Activated naive CD4-positive, alpha-beta T cell treated with anti-CD3 and anti-CD28 coated beads for 36 hours (primary cell): Measurements from ENCODE around the gene RNF11. TPM values are rescaled to one million over a fixed set of nuclear protein-coding genes. Genes with fewer than 3 reads are reported as not detected.
"Not testable (repeated sequence)": the region's sequence is repeated elsewhere in the genome, so short reads cannot be mapped to it uniquely, and the experiment has no call there.

Source experiments
- CTCF ChIA-PET: fragments of 350-600 bp; sonication (Branson Sonifier 250); formaldehyde crosslinking; loops from one replicate; lab custom pipeline; 2021; ENCODE audit warnings: antibody characterized with exemption; lab: Charles Lee
- DNase-seq: peaks from one replicate; pipeline ENCODE4 v3.0.0-alpha.2; 2020
- H3K27ac Mint-ChIP-seq: one replicate; pipeline ENCODE4 v1.8.0; 2021; ENCODE audit warnings: mild to moderate bottlenecking, mixed read lengths
- H3K27me3 Mint-ChIP-seq: one replicate; pipeline ENCODE4 v1.8.0; 2021; ENCODE audit warnings: low read depth, mixed read lengths
- H3K36me3 Mint-ChIP-seq: one replicate; pipeline ENCODE4 v1.8.0; 2021; ENCODE audit warnings: low read depth, mixed read lengths
- H3K4me1 Mint-ChIP-seq: one replicate; pipeline ENCODE4 v1.8.0; 2021; ENCODE audit warnings: low read depth, mixed read lengths
- H3K4me3 Mint-ChIP-seq: one replicate; pipeline ENCODE4 v1.8.0; 2021; ENCODE audit warnings: mild to moderate bottlenecking, moderate library complexity, mixed read lengths
- H3K9me3 Mint-ChIP-seq: one replicate; pipeline ENCODE4 v1.8.0; 2021; ENCODE audit warnings: mixed read lengths
- intact Hi-C: fragments of 100-400 bp; cut with micrococcal nuclease; formaldehyde crosslinking; loops from one replicate; pipeline ENCODE4 v1.15.1; 2023
- total RNA-seq, 2 experiments: library from RNA; stranded (reverse); gene quantifications; one replicate each; pipeline ENCODE4 v1.2.3, GENCODE V29; 2021

RNF11 gene
- total RNA-seq, 2 experiments from 2014 or later = 14.9 to 17.7 TPM

- intact Hi-C loops = no loop called here
- H3K27me3 Mint-ChIP-seq = no peaks in the 10 kb centered on the region
- CTCF ChIA-PET = interaction anchor here (0.5 to 3.2 kb wide), 2 partner anchors 24 to 531 kb away, joined by 3 to 23 read pairs; no protein-coding TSS in a partner anchor
- no peaks in the 10 kb centered on the region for H3K9me3 Mint-ChIP-seq
- no peak overlapping the region for H3K4me3 Mint-ChIP-seq
- peaks cover 14% of the 10 kb centered on the region for H3K4me1 Mint-ChIP-seq
- H3K36me3 Mint-ChIP-seq = no peaks in the 10 kb centered on the region
- no peak overlapping the region for H3K27ac Mint-ChIP-seq
- no peak for DNase-seq
Measured at GRCh38 chr1:51214615-51215131, 21.4 kb upstream of the RNF11 start.

GRCh38 chr1:51215169-51215568, 20.9 kb upstream of the RNF11 start:
- CTCF ChIA-PET = interaction anchor here (1.2 to 3.2 kb wide), 2 partner anchors 22 to 25 kb away, joined by 3 to 23 read pairs; no protein-coding TSS in a partner anchor
- Mint-ChIP-seq H3K27me3 (no peaks in the 10 kb centered on the region), H3K4me3 (no peak overlapping the region), H3K27ac (no peak overlapping the region), H3K4me1 (peaks cover 14% of the 10 kb centered on the region), H3K9me3 (no peaks in the 10 kb centered on the region), H3K36me3 (no peaks in the 10 kb centered on the region)
- no peak for DNase-seq
- intact Hi-C loops = no loop called here

GRCh38 chr1:51216631-51217030, 19.4 kb upstream of the RNF11 start:
- no peak for DNase-seq
- H3K4me1 Mint-ChIP-seq = peaks cover 14% of the 10 kb centered on the region
- no peaks in the 10 kb centered on the region for H3K36me3 Mint-ChIP-seq
- no peak overlapping the region for H3K4me3 Mint-ChIP-seq
- intact Hi-C loops = no loop called here
- no peaks in the 10 kb centered on the region for H3K9me3 Mint-ChIP-seq
- H3K27me3 Mint-ChIP-seq = no peaks in the 10 kb centered on the region
- CTCF ChIA-PET = interaction anchor here (1.4 kb wide), 1 partner anchor 26 kb away, joined by 3 read pairs; no protein-coding TSS in a partner anchor
- no peak overlapping the region for H3K27ac Mint-ChIP-seq

- CTCF ChIA-PET = interaction anchor here (0.7 to 1.4 kb wide), 2 partner anchors 27 to 538 kb away, joined by 3 to 4 read pairs; no protein-coding TSS in a partner anchor
- no peaks in the 10 kb centered on the region for H3K9me3 Mint-ChIP-seq
- no peak for DNase-seq
- intact Hi-C loops = no loop called here
- H3K4me3 Mint-ChIP-seq = no peak overlapping the region
- peaks cover 14% of the 10 kb centered on the region for H3K4me1 Mint-ChIP-seq
- H3K36me3 Mint-ChIP-seq = no peaks in the 10 kb centered on the region
- no peaks in the 10 kb centered on the region for H3K27me3 Mint-ChIP-seq
- no peak overlapping the region for H3K27ac Mint-ChIP-seq
Measured at GRCh38 chr1:51217101-51217500, 19.0 kb upstream of the RNF11 start.

GRCh38 chr1:51218570-51218969, 17.5 kb upstream of the RNF11 start:
- Mint-ChIP-seq H3K4me3 (no peak overlapping the region), H3K4me1 (peaks cover 14% of the 10 kb centered on the region), H3K36me3 (no peaks in the 10 kb centered on the region), H3K27me3 (no peaks in the 10 kb centered on the region), H3K9me3 (no peaks in the 10 kb centered on the region), H3K27ac (no peak overlapping the region)
- CTCF ChIA-PET = no interaction called here
- intact Hi-C loops = no loop called here
- DNase-seq = no peak

- H3K27ac Mint-ChIP-seq = no peak overlapping the region
- H3K27me3 Mint-ChIP-seq = no peaks in the 10 kb centered on the region
- no peaks in the 10 kb centered on the region for H3K36me3 Mint-ChIP-seq
- CTCF ChIA-PET = no interaction called here
- H3K4me3 Mint-ChIP-seq = no peak overlapping the region
- intact Hi-C loops = no loop called here
- H3K4me1 Mint-ChIP-seq = peaks cover 14% of the 10 kb centered on the region
- no peaks in the 10 kb centered on the region for H3K9me3 Mint-ChIP-seq
- no peak for DNase-seq
Measured at GRCh38 chr1:51219022-51219421, 17.1 kb upstream of the RNF11 start.

- H3K4me3 Mint-ChIP-seq, H3K27me3 Mint-ChIP-seq, intact Hi-C loops, H3K4me1 Mint-ChIP-seq, H3K9me3 Mint-ChIP-seq, DNase-seq, H3K36me3 Mint-ChIP-seq, H3K27ac Mint-ChIP-seq: not testable (repeated sequence)
- CTCF ChIA-PET = interaction anchor here (0.7 kb wide), 1 partner anchor 76 kb away, joined by 3 read pairs; no protein-coding TSS in a partner anchor
Measured at GRCh38 chr1:51221529-51221928, 14.5 kb upstream of the RNF11 start.

GRCh38 chr1:51222136-51222787, 13.8 kb upstream of the RNF11 start:
- H3K9me3 Mint-ChIP-seq = no peaks in the 10 kb centered on the region
- H3K27ac Mint-ChIP-seq = no peak overlapping the region
- intact Hi-C loops = no loop called here
- H3K4me3 Mint-ChIP-seq = no peak overlapping the region
- H3K4me1 Mint-ChIP-seq = no peaks in the 10 kb centered on the region
- H3K27me3 Mint-ChIP-seq = no peaks in the 10 kb centered on the region
- no peaks in the 10 kb centered on the region for H3K36me3 Mint-ChIP-seq
- DNase-seq = no peak
- CTCF ChIA-PET = interaction anchor here (0.7 to 0.9 kb wide), 2 partner anchors 31 to 75 kb away, joined by 3 read pairs; no protein-coding TSS in a partner anchor

- no peak for DNase-seq
- Mint-ChIP-seq H3K36me3 (no peaks in the 10 kb centered on the region), H3K4me1 (no peaks in the 10 kb centered on the region), H3K27ac (no peak overlapping the region), H3K4me3 (no peak overlapping the region), H3K27me3 (no peaks in the 10 kb centered on the region), H3K9me3 (no peaks in the 10 kb centered on the region)
- intact Hi-C loops = no loop called here
- CTCF ChIA-PET = interaction anchor here (0.9 kb wide), 1 partner anchor 32 kb away, joined by 3 read pairs; no protein-coding TSS in a partner anchor
Measured at GRCh38 chr1:51222809-51223208, 13.3 kb upstream of the RNF11 start.

GRCh38 chr1:51224255-51224654, 11.8 kb upstream of the RNF11 start:
- H3K9me3 Mint-ChIP-seq = no peaks in the 10 kb centered on the region
- no peak overlapping the region for H3K27ac Mint-ChIP-seq
- intact Hi-C loops = no loop called here
- CTCF ChIA-PET = no interaction called here
- H3K36me3 Mint-ChIP-seq = no peaks in the 10 kb centered on the region
- DNase-seq = no peak
- H3K27me3 Mint-ChIP-seq = no peaks in the 10 kb centered on the region
- no peaks in the 10 kb centered on the region for H3K4me1 Mint-ChIP-seq
- H3K4me3 Mint-ChIP-seq = no peak overlapping the region

- CTCF ChIA-PET = interaction anchor here (1.7 kb wide), 1 partner anchor 38 kb away, joined by 7 read pairs; no protein-coding TSS in a partner anchor
- H3K27ac Mint-ChIP-seq, H3K36me3 Mint-ChIP-seq, intact Hi-C loops, H3K4me3 Mint-ChIP-seq, DNase-seq, H3K4me1 Mint-ChIP-seq, H3K27me3 Mint-ChIP-seq, H3K9me3 Mint-ChIP-seq: not testable (repeated sequence)
Measured at GRCh38 chr1:51227231-51227960, 8.7 kb upstream of the RNF11 start.

- intact Hi-C loops, H3K36me3 Mint-ChIP-seq, H3K4me1 Mint-ChIP-seq, H3K4me3 Mint-ChIP-seq, H3K9me3 Mint-ChIP-seq, CTCF ChIA-PET, H3K27ac Mint-ChIP-seq, DNase-seq, H3K27me3 Mint-ChIP-seq: not testable (repeated sequence)
Measured at GRCh38 chr1:51228471-51228870, 7.6 kb upstream of the RNF11 start.
